GM18868 (cell line): ENCODE data around the gene PPFIA1.

Source experiments
- ATAC-seq: cut with Tn5 transposase; IDR thresholded peaks from one replicate; pipeline ENCODE4 v1.9.1; 2021; ENCODE audit warnings: mild to moderate bottlenecking, moderate library complexity; ENCODE audit not compliant: unreplicated experiment

Gene PPFIA1

GRCh38 chr11:70409871-70410270 is 139.4 kb downstream of the PPFIA1 start:
- no peak for ATAC-seq

- ATAC-seq: no peak
These were observed 140.1 kb downstream of the PPFIA1 start for GRCh38 chr11:70410276-70411205.

- ATAC-seq: no peak
These were observed 141.4 kb downstream of the PPFIA1 start for GRCh38 chr11:70411713-70412452.

GRCh38 chr11:70413151-70413550 is 142.7 kb downstream of the PPFIA1 start:
- no peak for ATAC-seq

GRCh38 chr11:70414341-70415100 is 144.0 kb downstream of the PPFIA1 start:
- ATAC-seq: no peak

GRCh38 chr11:70415191-70415590 is 144.7 kb downstream of the PPFIA1 start:
- ATAC-seq: no peak

GRCh38 chr11:70415642-70416395 is 145.3 kb downstream of the PPFIA1 start:
- no peak for ATAC-seq

GRCh38 chr11:70416881-70417280 is 146.4 kb downstream of the PPFIA1 start:
- ATAC-seq: no peak

- no peak for ATAC-seq
These were observed 147.6 kb downstream of the PPFIA1 start for GRCh38 chr11:70418130-70418529.

- ATAC-seq: no peak
These were observed 149.0 kb downstream of the PPFIA1 start for GRCh38 chr11:70419307-70420007.

GRCh38 chr11:70420008-70420464 is 149.5 kb downstream of the PPFIA1 start:
- ATAC-seq: no peak

- ATAC-seq: no peak
These were observed 150.0 kb downstream of the PPFIA1 start for GRCh38 chr11:70420496-70420895.

- no peak for ATAC-seq
These were observed 150.6 kb downstream of the PPFIA1 start for GRCh38 chr11:70421123-70421522.

GRCh38 chr11:70422692-70423522 is 152.4 kb downstream of the PPFIA1 start:
- ATAC-seq: no peak

- ATAC-seq: no peak
These were observed 153.3 kb downstream of the PPFIA1 start for GRCh38 chr11:70423523-70424505.

- no peak for ATAC-seq
These were observed 154.4 kb downstream of the PPFIA1 start for GRCh38 chr11:70424765-70425344.

- ATAC-seq: no peak
These were observed 156.9 kb downstream of the PPFIA1 start for GRCh38 chr11:70427436-70427835.
